T-cell (primary cell): ENCODE measurements around the gene SHC1. TPM values are rescaled to one million over a fixed set of nuclear protein-coding genes. Genes with fewer than 3 reads are reported as not detected.

Source experiments
- ATAC-seq, 4 experiments: fragments of 200-7000 bp in 3 of 4; fragments of 150-1000 bp in 1 of 4; cut with Tn5 transposase; replicated peaks in 1 of 4; 1 replicate in 3 of 4; 2 replicates in 1 of 4; pipeline ENCODE4 v1.10.0; 2021; ENCODE audit warnings: moderate library complexity in 3 of 4, mild to moderate bottlenecking in 2 of 4, moderate number of reproducible peaks in 1 of 4
- CTCF ChIA-PET, 2 donors: fragments of 300-600 bp; sonication (Branson Sonifier 250); formaldehyde crosslinking; loops; one replicate each; lab custom pipeline; 2022; ENCODE audit warnings: antibody characterized with exemption in 2 of 2; lab: Charles Lee
- POLR2A ChIA-PET, 2 donors: fragments of 300-600 bp; sonication (Branson Sonifier 250); formaldehyde crosslinking; loops; one replicate each; lab custom pipeline; 2022; ENCODE audit warnings: antibody characterized with exemption in 2 of 2; lab: Charles Lee
- DNase-seq, 35 experiments: peaks; one replicate each; pipeline versions ENCODE4 v3.0.0 to v3.0.0-alpha.2; 2013 to 2023
- H3K27ac ChIP-seq: one replicate; pipeline ENCODE4 v1.5.1; 2013; ENCODE audit warnings: low read length
- H3K27me3 ChIP-seq, 2 experiments: replicated peaks in 1 of 2; 1 replicate in 1 of 2; 2 replicates in 1 of 2; pipeline versions ENCODE4 v1.6.1 to v1.7.0; 2013; ENCODE audit warnings: low read length in 1 of 2, mixed read lengths in 1 of 2; ENCODE audit not compliant: control insufficient read depth in 2 of 2, insufficient read depth in 2 of 2; ENCODE audit errors: extremely low read depth in 1 of 2
- H3K36me3 ChIP-seq, 2 donors: 1 replicate in 1 of 2; 2 replicates in 1 of 2; pipeline versions ENCODE4 v1.6.1 to v1.7.0; 2013; ENCODE audit warnings: low read length in 1 of 2; ENCODE audit not compliant: control insufficient read depth in 2 of 2, insufficient read depth in 1 of 2; ENCODE audit errors: extremely low read depth in 1 of 2
- H3K4me1 ChIP-seq, 2 experiments: 1 replicate in 1 of 2; 2 replicates in 1 of 2; pipeline versions ENCODE4 v1.6.1 to v1.7.0; 2013; ENCODE audit warnings: low read length in 2 of 2, mixed read lengths in 1 of 2; ENCODE audit not compliant: insufficient read depth in 2 of 2, control insufficient read depth in 1 of 2; ENCODE audit errors: extremely low read depth in 1 of 2
- H3K4me3 ChIP-seq, 2 donors: 1 replicate in 1 of 2; 2 replicates in 1 of 2; pipeline versions ENCODE4 v1.5.1 to v1.7.0; 2013; ENCODE audit warnings: mild to moderate bottlenecking in 2 of 2, low read length in 1 of 2, moderate library complexity in 1 of 2; ENCODE audit not compliant: control insufficient read depth in 1 of 2; ENCODE audit errors: extremely low read depth in 1 of 2
- H3K9me3 ChIP-seq: 2 replicates; pipeline ENCODE4 v1.7.0; 2013
- H3K27ac Mint-ChIP-seq, 2 donors: one replicate each; pipeline ENCODE4 v1.8.0; 2020 to 2021; ENCODE audit warnings: mild to moderate bottlenecking in 2 of 2, mixed read lengths in 2 of 2
- H3K27me3 Mint-ChIP-seq, 2 donors: one replicate each; pipeline ENCODE4 v1.8.0; 2021 to 2022; ENCODE audit warnings: mixed read lengths in 2 of 2
- H3K36me3 Mint-ChIP-seq: one replicate; pipeline ENCODE4 v1.8.0; 2021; ENCODE audit warnings: mixed read lengths
- H3K4me1 Mint-ChIP-seq, 3 donors: one replicate each; pipeline ENCODE4 v1.8.0; 2020 to 2022; ENCODE audit warnings: mixed read lengths in 3 of 3, mild to moderate bottlenecking in 1 of 3
- H3K4me3 Mint-ChIP-seq, 3 donors: one replicate each; pipeline ENCODE4 v1.8.0; 2020 to 2022; ENCODE audit warnings: mild to moderate bottlenecking in 3 of 3, mixed read lengths in 3 of 3, moderate library complexity in 3 of 3
- H3K9me3 Mint-ChIP-seq, 3 donors: one replicate each; pipeline ENCODE4 v1.8.0; 2020 to 2022; ENCODE audit warnings: mixed read lengths in 3 of 3
- WGBS: methylation state at CpG from one replicate; pipeline ENCODE4 v1.1.5; 2013; ENCODE audit warnings: missing lambda C conversion rate; ENCODE audit not compliant: insufficient coverage; 5-methylcytosine and 5-hydroxymethylcytosine counted together
- total RNA-seq, 35 experiments: library from RNA in 6 of 35; stranded (reverse) in 6 of 35; fragments of 120-200 nt in 1 of 35; gene quantifications; one replicate each; pipeline versions ENCODE4 v1.2.1 to v1.2.4 and lab custom pipeline; 2013 to 2026

The SHC1 gene
- total RNA-seq, 5 donors from 2014 or later (not counting 1 experiment from before 2014, with no cell fraction given), result 61.3 to 88.2 (median 76.8) TPM

GRCh38 chr1:154931940-154932487, 38.5 kb downstream of the SHC1 start:
- Histone ChIP-seq H3K4me1 (peaks cover 11 to 16% of the 10 kb centered on the region in 2 experiments), H3K27ac (no peak overlapping the region), H3K4me3 (no peak overlapping the region), H3K36me3 (peaks cover 5 to 26% of the 10 kb centered on the region in 2 donors), H3K9me3 (no peaks in the 10 kb centered on the region), H3K27me3 (no peaks in the 10 kb centered on the region)
- WGBS, result 94% methylated on average over 3 of the region's 11 CpGs
- ChIA-PET POLR2A (no interaction called here), CTCF (no interaction called here)
- DNase-seq (no peak), ATAC-seq (no peak)
- Mint-ChIP-seq H3K4me3 (no peak overlapping the region), H3K9me3 (no peaks in the 10 kb centered on the region), H3K4me1 (peaks cover 19 to 27% (median 24%) of the 10 kb centered on the region in 3 donors), H3K27ac (no peak overlapping the region), H3K27me3 (no peaks in the 10 kb centered on the region), H3K36me3 (peaks cover 16% of the 10 kb centered on the region)

- H3K4me3 Mint-ChIP-seq, result no peak overlapping the region
- CTCF ChIA-PET, result no interaction called here
- Histone ChIP-seq H3K9me3 (no peaks in the 10 kb centered on the region), H3K36me3 (peaks cover 15 to 66% of the 10 kb centered on the region in 2 donors), H3K4me3 (no peak overlapping the region), H3K27me3 (no peaks in the 10 kb centered on the region), H3K27ac (no peak overlapping the region), H3K4me1 (peaks cover 2 to 15% of the 10 kb centered on the region in 2 experiments)
- peaks cover 51% of the 10 kb centered on the region for H3K36me3 Mint-ChIP-seq
- H3K27me3 Mint-ChIP-seq, result no peaks in the 10 kb centered on the region
- peak overlapping the region in 1 of 2 donors; percentile 65 for H3K27ac Mint-ChIP-seq
- ATAC-seq (no peak), DNase-seq (no peak)
- 85% methylated on average over 8 of the region's 13 CpGs for WGBS
- POLR2A ChIA-PET, result no interaction called here
- no peaks in the 10 kb centered on the region for H3K9me3 Mint-ChIP-seq
- peaks cover 7 to 12% (median 12%) of the 10 kb centered on the region in 3 donors for H3K4me1 Mint-ChIP-seq
Observed at GRCh38 chr1:154926201-154926600, 44.3 kb downstream of the SHC1 start.

DNA sequence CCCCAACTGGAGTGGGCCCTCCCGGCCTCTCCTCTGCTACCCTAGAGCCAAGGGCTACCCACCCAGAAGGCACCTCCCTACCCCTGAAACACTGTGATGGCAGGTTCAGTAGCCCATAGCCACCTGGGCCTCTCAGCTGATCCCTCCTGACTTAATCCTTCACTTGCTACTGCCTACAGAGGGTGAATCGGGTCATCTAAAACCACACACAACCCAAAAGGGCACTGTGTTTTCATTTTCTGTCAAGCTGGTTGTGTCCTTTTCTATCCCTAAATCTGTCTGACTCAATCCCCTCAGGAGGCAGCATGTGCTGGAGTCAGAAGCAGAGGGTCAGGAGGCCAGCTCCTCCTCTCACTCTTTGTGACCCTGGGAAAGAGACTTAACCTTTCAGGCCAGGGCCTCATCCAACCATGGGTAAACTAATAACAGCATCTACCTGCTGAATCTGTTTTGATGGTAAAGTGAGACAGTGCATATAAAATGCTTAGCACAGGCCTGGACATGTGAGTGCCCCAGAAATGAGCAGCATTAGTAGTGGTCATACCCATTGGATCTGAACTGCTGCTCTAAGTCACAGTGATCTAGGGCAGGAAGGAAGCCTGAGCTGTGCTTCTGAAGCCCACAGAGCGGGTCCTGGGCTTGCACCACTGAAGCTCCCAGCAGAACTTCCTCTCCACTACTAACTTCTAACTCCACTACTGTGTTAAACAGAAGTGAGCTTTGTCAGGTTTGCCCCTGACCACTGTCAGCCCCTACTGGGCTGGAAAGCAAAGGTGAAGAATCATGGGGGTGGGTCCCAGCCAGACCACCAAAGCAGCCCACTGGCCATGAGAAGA, 45.0 kb downstream of the SHC1 start:
- Mint-ChIP-seq H3K4me1 (peaks cover 7 to 12% (median 12%) of the 10 kb centered on the region in 3 donors), H3K27ac (peak overlapping the region; percentile 16 to 65), H3K36me3 (peaks cover 51% of the 10 kb centered on the region), H3K9me3 (no peaks in the 10 kb centered on the region), H3K27me3 (no peaks in the 10 kb centered on the region), H3K4me3 (no peak overlapping the region)
- POLR2A ChIA-PET, result no interaction called here
- ATAC-seq (peak in 2 of 4 experiments; percentile 43 to 48), DNase-seq (no peak)
- peaks cover 2 to 15% of the 10 kb centered on the region in 2 experiments for H3K4me1 ChIP-seq
- no peaks in the 10 kb centered on the region for H3K27me3 ChIP-seq
- H3K27ac ChIP-seq, result no peak overlapping the region
- CTCF ChIA-PET, result no interaction called here
- 100% methylated on average over 2 of the region's 3 CpGs for WGBS
- no peak overlapping the region for H3K4me3 ChIP-seq
- no peaks in the 10 kb centered on the region for H3K9me3 ChIP-seq
- H3K36me3 ChIP-seq, result peaks cover 10 to 64% of the 10 kb centered on the region in 2 donors

- ChIA-PET CTCF (interaction anchor here in 1 of 2 donors (1.1 kb wide), 1 partner anchor 120 kb away, joined by 3 read pairs; no protein-coding TSS in a partner anchor), POLR2A (no interaction called here)
- no CpG with 5 or more reads among the region's 3 CpGs for WGBS
- ATAC-seq, result no peak
- H3K27me3 ChIP-seq, result no peaks in the 10 kb centered on the region
- DNase-seq, result no peak
- no peak overlapping the region for H3K4me3 ChIP-seq
- Mint-ChIP-seq H3K27ac (no peak overlapping the region), H3K4me3 (no peak overlapping the region), H3K4me1 (peaks cover 7 to 12% (median 12%) of the 10 kb centered on the region in 3 donors), H3K9me3 (no peaks in the 10 kb centered on the region), H3K27me3 (no peaks in the 10 kb centered on the region), H3K36me3 (peaks cover 47% of the 10 kb centered on the region)
- peaks cover 10 to 54% of the 10 kb centered on the region in 2 donors for H3K36me3 ChIP-seq
- peaks cover 2 to 15% of the 10 kb centered on the region in 2 experiments for H3K4me1 ChIP-seq
- H3K27ac ChIP-seq, result no peak overlapping the region
- no peaks in the 10 kb centered on the region for H3K9me3 ChIP-seq
Observed at GRCh38 chr1:154923695-154924094, 46.9 kb downstream of the SHC1 start.

- POLR2A ChIA-PET, result no interaction called here
Observed at GRCh38 chr1:154913273-154913672, 57.3 kb downstream of the SHC1 start.

DNA sequence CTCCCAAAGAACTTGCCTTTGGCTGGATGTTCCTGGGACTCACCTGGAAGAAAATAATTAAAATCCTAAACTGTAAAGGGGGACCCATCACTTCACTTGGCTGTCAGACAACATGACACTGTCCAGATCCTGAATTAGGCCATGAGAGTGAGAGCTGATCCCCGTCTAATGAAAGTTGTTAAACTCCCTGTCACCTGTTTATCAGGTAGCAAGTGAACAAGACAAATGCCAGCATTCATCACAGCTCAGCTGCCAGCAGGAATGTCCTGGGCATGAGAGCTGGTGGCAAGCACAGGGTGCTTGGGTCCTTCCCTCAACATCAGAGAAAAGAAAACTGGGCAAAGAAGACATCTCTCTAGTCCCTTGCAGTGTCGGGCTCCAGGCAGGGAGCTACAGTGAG, 57.8 kb downstream of the SHC1 start:
- Histone ChIP-seq H3K4me1 (no peaks in the 10 kb centered on the region), H3K36me3 (peaks cover 0 to 3% of the 10 kb centered on the region in 2 donors), H3K27ac (no peak overlapping the region), H3K9me3 (no peaks in the 10 kb centered on the region), H3K27me3 (no peaks in the 10 kb centered on the region), H3K4me3 (no peak overlapping the region)
- WGBS, result 93% methylated on average over 2 of the region's 2 CpGs
- Mint-ChIP-seq H3K4me3 (no peak overlapping the region), H3K36me3 (peaks cover 12% of the 10 kb centered on the region), H3K27me3 (no peaks in the 10 kb centered on the region), H3K27ac (no peak overlapping the region), H3K9me3 (peaks cover 2 to 3% (median 3%) of the 10 kb centered on the region in 3 donors), H3K4me1 (no peaks in the 10 kb centered on the region)
- ATAC-seq (no peak), DNase-seq (no peak)
- ChIA-PET CTCF (no interaction called here), POLR2A (no interaction called here)

More at GRCh38 chr1:154913273-154913672, 57.3 kb downstream of the SHC1 start:
- no peaks in the 10 kb centered on the region for H3K27me3 ChIP-seq
- H3K4me3 ChIP-seq, result no peak overlapping the region
- peaks cover 0 to 3% of the 10 kb centered on the region in 2 donors for H3K36me3 ChIP-seq
- ATAC-seq, result no peak
- Mint-ChIP-seq H3K4me1 (no peaks in the 10 kb centered on the region), H3K27me3 (no peaks in the 10 kb centered on the region), H3K36me3 (peaks cover 12% of the 10 kb centered on the region), H3K4me3 (no peak overlapping the region), H3K9me3 (peaks cover 2 to 3% (median 3%) of the 10 kb centered on the region in 3 donors), H3K27ac (no peak overlapping the region)
- CTCF ChIA-PET, result no interaction called here
- no peak overlapping the region for H3K27ac ChIP-seq
- H3K9me3 ChIP-seq, result no peaks in the 10 kb centered on the region
- WGBS, result 100% methylated on average over 1 of the region's 3 CpGs
- DNase-seq, result no peak
- H3K4me1 ChIP-seq, result no peaks in the 10 kb centered on the region
